SU-DHL-6 (cell line): ENCODE results near the gene TNS3.

Experiments used
- H2AFZ ChIP-seq: fragments of 200-600 bp; sonication (generic); 2 replicates; pipeline ENCODE4 v1.6.1; 2014; ENCODE audit warnings: low read depth, mild to moderate bottlenecking, moderate library complexity, mixed read lengths, antibody characterized with exemption, low read length; ENCODE audit not compliant: severe bottlenecking
- H3F3A ChIP-seq: fragments of 200-600 bp; shearing (Covaris generic); 2 replicates; pipeline ENCODE4 v1.6.0; 2016; ENCODE audit warnings: antibody characterized with exemption, mild to moderate bottlenecking; ENCODE audit not compliant: insufficient read depth
- H3K27ac ChIP-seq: fragments of 200-600 bp; sonication (generic); 2 replicates; pipeline ENCODE4 v1.5.1; 2016; ENCODE audit warnings: low read depth, mild to moderate bottlenecking, low read length, moderate library complexity, mixed read lengths
- H3K27me3 ChIP-seq: fragments of 200-600 bp; sonication (generic), shearing (Covaris generic); 2 replicates; pipeline ENCODE4 v1.6.0; 2014; ENCODE audit warnings: mild to moderate bottlenecking, low read length
- H3K36me3 ChIP-seq: fragments of 200-600 bp; sonication (generic); 2 replicates; pipeline ENCODE4 v1.6.1; 2014; ENCODE audit warnings: mild to moderate bottlenecking, low read length, mixed read lengths
- H3K4me2 ChIP-seq: fragments of 300-600, 200-600 bp; shearing (Covaris generic), sonication (generic); 2 replicates; pipeline ENCODE4 v1.6.0; 2014; ENCODE audit warnings: low read length, low read depth, mild to moderate bottlenecking; ENCODE audit not compliant: poor library complexity, severe bottlenecking
- H3K4me3 ChIP-seq: fragments of 200-600 bp; sonication (generic); 2 replicates; pipeline ENCODE4 v1.5.1; 2014; ENCODE audit warnings: antibody characterized with exemption, low read length, mild to moderate bottlenecking, mixed read lengths; ENCODE audit not compliant: insufficient read depth, poor library complexity, severe bottlenecking
- H3K79me2 ChIP-seq: fragments of 200-600 bp; sonication (generic); 2 replicates; pipeline ENCODE4 v1.6.1; 2014; ENCODE audit warnings: mild to moderate bottlenecking, low read length, moderate library complexity; ENCODE audit not compliant: insufficient read depth
- H3K9ac ChIP-seq: fragments of 200-600 bp; sonication (generic); 2 replicates; pipeline ENCODE4 v1.7.0; 2014; ENCODE audit warnings: mild to moderate bottlenecking, low read length
- H3K9me2 ChIP-seq: fragments of 200-600 bp; sonication (generic); replicated peaks from 2 replicates; pipeline ENCODE4 v1.6.1; 2014; ENCODE audit warnings: low read length; ENCODE audit not compliant: insufficient read depth
- H3K9me3 ChIP-seq: fragments of 200-600 bp; sonication (generic); 2 replicates; pipeline ENCODE4 v1.6.1; 2014; ENCODE audit warnings: low read length, mixed read lengths; ENCODE audit not compliant: insufficient read depth
- H4K20me1 ChIP-seq: fragments of 200-600 bp; sonication (generic); 2 replicates; pipeline ENCODE4 v1.6.1; 2014; ENCODE audit warnings: low read depth, mild to moderate bottlenecking, antibody characterized with exemption, low read length, moderate library complexity, mixed read lengths
- EZH2phosphoT487 ChIP-seq: fragments of 200-600 bp; sonication (generic), shearing (Covaris generic); conservative IDR thresholded peaks from 2 replicates; pipeline ENCODE4 v1.6.1; 2018; ENCODE audit warnings: mild to moderate bottlenecking, antibody characterized with exemption, low read length, moderate library complexity, mixed read lengths
- TF ChIP-seq, protein P1 (sequence below): fragments of 200-600 bp; sonication (generic); IDR thresholded peaks from one replicate; pipeline ENCODE4 v1.5.1; 2017; ENCODE audit warnings: antibody characterized with exemption, mild to moderate bottlenecking, low read length, moderate library complexity; ENCODE audit not compliant: insufficient read depth, poor library complexity, severe bottlenecking

Gene TNS3

DNA sequence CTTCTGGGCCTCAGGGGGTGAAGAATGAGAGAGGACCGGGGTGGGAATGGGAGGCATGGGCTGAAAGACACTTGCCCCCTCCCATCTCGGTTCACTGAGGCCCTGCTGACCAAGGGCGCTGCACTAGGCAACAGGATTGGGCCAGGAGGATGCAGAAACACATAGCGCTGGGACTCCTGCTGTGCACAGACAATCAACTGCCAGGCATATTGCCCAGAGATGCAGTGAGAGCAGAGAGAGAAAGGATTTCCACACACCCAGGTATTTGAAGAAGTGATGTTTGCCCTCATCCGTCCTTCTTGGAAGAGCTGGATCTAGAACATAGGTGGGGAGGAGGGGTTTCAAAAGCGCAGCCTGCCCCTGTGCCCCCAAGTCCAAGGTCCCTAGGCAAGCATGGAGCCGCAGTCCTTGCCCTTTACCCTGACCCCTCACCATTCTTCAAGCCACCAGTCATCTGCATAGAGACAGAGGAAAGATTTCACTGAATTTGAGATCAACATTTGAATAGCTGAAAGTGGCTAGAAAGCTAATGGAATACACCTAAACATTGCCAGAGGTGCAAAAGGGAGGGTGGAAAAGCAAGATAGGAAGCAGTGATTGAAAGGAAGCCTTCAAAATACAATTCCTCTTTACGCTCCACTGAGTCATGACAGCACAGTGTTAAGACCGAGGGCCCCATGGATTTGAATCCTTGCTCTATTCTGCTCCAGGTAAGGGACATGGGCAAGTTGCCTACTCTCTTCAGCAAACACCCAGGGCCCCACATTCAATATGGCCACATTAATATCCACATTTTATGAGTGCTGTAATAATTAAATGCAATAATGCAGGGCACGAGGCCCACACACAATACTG lies 44.2 kb upstream of the TNS3 start:
- Histone ChIP-seq H3K79me2 (no peaks in the 10 kb centered on the region), H2AFZ (no peak overlapping the region), H3K27me3 (no peaks in the 10 kb centered on the region), H3K4me2 (no peak overlapping the region), H3F3A (peaks cover 7% of the 10 kb centered on the region; the same call in 1 of the 2 replicates), H3K36me3 (no peaks in the 10 kb centered on the region), H3K9ac (no peak overlapping the region), H4K20me1 (no peaks in the 10 kb centered on the region), H3K4me3 (no peak overlapping the region), H3K27ac (no peak overlapping the region), H3K9me2 (no peaks in the 10 kb centered on the region), H3K9me3 (no peaks in the 10 kb centered on the region)
- TF ChIP-seq, protein P1, sequence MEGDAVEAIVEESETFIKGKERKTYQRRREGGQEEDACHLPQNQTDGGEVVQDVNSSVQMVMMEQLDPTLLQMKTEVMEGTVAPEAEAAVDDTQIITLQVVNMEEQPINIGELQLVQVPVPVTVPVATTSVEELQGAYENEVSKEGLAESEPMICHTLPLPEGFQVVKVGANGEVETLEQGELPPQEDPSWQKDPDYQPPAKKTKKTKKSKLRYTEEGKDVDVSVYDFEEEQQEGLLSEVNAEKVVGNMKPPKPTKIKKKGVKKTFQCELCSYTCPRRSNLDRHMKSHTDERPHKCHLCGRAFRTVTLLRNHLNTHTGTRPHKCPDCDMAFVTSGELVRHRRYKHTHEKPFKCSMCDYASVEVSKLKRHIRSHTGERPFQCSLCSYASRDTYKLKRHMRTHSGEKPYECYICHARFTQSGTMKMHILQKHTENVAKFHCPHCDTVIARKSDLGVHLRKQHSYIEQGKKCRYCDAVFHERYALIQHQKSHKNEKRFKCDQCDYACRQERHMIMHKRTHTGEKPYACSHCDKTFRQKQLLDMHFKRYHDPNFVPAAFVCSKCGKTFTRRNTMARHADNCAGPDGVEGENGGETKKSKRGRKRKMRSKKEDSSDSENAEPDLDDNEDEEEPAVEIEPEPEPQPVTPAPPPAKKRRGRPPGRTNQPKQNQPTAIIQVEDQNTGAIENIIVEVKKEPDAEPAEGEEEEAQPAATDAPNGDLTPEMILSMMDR, result no peak
- TF ChIP-seq EZH2phosphoT487, result no peak

DNA sequence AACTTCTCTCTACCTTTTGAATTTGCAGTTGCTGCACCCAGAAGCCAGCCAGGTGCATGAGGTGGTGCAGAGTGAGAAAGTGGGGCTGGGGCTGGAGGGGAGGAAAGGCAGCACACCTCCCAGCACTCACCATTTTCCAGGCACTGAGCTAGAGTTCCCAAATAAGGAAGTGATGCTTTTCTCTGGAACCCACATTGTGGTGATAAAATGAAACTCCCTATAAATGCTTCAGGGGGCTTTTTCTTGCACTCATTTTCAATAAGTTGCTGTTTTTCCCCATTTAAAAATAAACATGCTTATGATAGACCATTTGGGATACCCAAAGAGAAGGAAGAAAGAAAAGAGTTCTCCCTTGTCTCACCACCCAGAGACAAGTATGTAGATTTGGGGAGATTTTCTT lies 42.8 kb upstream of the TNS3 start:
- H3K9ac ChIP-seq, result no peak overlapping the region
- no peak overlapping the region for H3K4me3 ChIP-seq
- no peaks in the 10 kb centered on the region for H3K9me2 ChIP-seq
- no peaks in the 10 kb centered on the region for H3K79me2 ChIP-seq
- TF ChIP-seq, protein P1, result no peak
- TF ChIP-seq EZH2phosphoT487, result no peak
- no peaks in the 10 kb centered on the region for H3K36me3 ChIP-seq
- no peaks in the 10 kb centered on the region for H4K20me1 ChIP-seq
- no peak overlapping the region for H3K4me2 ChIP-seq
- H3K27me3 ChIP-seq, result no peaks in the 10 kb centered on the region
- H2AFZ ChIP-seq, result no peak overlapping the region
- H3F3A ChIP-seq, result peaks cover 7% of the 10 kb centered on the region; the same call in 1 of the 2 replicates
- H3K27ac ChIP-seq, result no peak overlapping the region
- no peaks in the 10 kb centered on the region for H3K9me3 ChIP-seq

DNA sequence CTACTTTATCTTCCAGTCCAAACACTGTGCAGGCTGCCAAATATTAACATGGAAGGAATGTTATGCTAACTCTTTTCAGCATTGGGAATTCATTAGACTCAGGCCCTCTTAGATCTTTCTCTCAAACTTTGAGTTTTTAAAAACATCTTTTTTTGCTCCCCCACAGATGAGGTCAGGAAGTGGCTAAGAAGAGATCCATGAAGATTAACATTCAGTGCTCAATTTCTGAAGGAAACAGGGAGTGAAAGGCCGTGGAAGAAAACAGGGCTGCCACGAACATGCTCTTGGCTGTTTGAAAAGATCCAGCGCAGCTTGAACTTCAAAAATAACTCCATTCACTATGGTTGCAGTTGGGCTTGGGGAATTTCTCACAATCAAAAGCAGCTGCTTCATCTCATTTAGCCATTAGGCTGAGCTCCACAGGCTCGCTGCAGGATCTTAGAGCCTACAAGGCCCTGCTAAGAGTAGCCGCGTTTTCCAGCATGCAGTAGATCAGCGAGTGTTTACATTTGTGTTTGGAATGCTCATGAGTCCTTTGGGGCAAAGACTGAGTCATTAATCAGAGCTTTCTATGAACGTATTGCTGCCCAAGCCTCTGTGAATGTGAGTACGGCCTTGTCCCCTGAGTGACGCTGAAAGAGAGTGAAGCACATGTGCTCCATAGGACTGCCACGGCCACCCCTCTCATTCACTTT lies 41.2 kb upstream of the TNS3 start:
- H3K36me3 ChIP-seq, result no peaks in the 10 kb centered on the region
- no peak overlapping the region for H3K4me3 ChIP-seq
- TF ChIP-seq, protein P1, result no peak
- TF ChIP-seq EZH2phosphoT487, result no peak
- H3F3A ChIP-seq, result peaks cover 7% of the 10 kb centered on the region; the same call in 1 of the 2 replicates
- H3K27me3 ChIP-seq, result no peaks in the 10 kb centered on the region
- peak overlapping the region; percentile 38 for H3K27ac ChIP-seq
- peak overlapping the region; percentile 52; the same call in 1 of the 2 replicates for H3K9ac ChIP-seq
- no peaks in the 10 kb centered on the region for H3K9me2 ChIP-seq
- no peaks in the 10 kb centered on the region for H3K9me3 ChIP-seq
- H3K79me2 ChIP-seq, result no peaks in the 10 kb centered on the region
- H4K20me1 ChIP-seq, result no peaks in the 10 kb centered on the region
- H2AFZ ChIP-seq, result peak overlapping the region; percentile 57
- H3K4me2 ChIP-seq, result peak overlapping the region; percentile 64
